ENCODE measurements around the gene NEURL2. TPM values are rescaled to one million over a fixed set of nuclear protein-coding genes. Genes with fewer than 3 reads are reported as not detected.
"Not testable (repeated sequence)": the region's sequence is repeated elsewhere in the genome, so short reads cannot be mapped to it uniquely, and the experiment has no call there.

NEURL2 gene
- total RNA-seq, 1 donor from 2014 or later, result 7.9 TPM

- no peaks in the 10 kb centered on the region for H3K27me3 ChIP-seq (ENCODE audit: control insufficient read depth, insufficient read depth, low read length)
- H3K4me3 ChIP-seq (ENCODE audit: low read depth, low read length), result no peak overlapping the region
- no peaks in the 10 kb centered on the region for H3K36me3 ChIP-seq (ENCODE audit: control insufficient read depth, insufficient read depth, low read length)
- TF ChIP-seq CTCF (IDR thresholded peaks at IDR 0.05; ENCODE audit: insufficient read depth, low read length, poor library complexity, severe bottlenecking), result no peak
- no peak for DNase-seq (ENCODE audit: low read depth)
Measured at GRCh38 chr20:45883100-45883469, 7.9 kb downstream of the NEURL2 start.

GRCh38 chr20:45882469-45883099 lies 8.4 kb downstream of the NEURL2 start:
- Histone ChIP-seq H3K36me3 (ENCODE audit: control insufficient read depth, insufficient read depth, low read length) (no peaks in the 10 kb centered on the region), H3K4me3 (ENCODE audit: low read depth, low read length) (no peak overlapping the region), H3K27me3 (ENCODE audit: control insufficient read depth, insufficient read depth, low read length) (no peaks in the 10 kb centered on the region)
- no peak for TF ChIP-seq CTCF (IDR thresholded peaks at IDR 0.05; ENCODE audit: insufficient read depth, low read length, poor library complexity, severe bottlenecking)
- DNase-seq (ENCODE audit: low read depth), result no peak

GRCh38 chr20:45880988-45881788 lies 9.8 kb downstream of the NEURL2 start, which contains the start of gene ZSWIM1:
Gene ZSWIM1, plus strand, starts transcription at chr20:45881227. Its CDS starts 1,366 bp downstream, at chr20:45882593.
- Histone ChIP-seq H3K36me3 (ENCODE audit: control insufficient read depth, insufficient read depth, low read length) (no peaks in the 10 kb centered on the region), H3K27me3 (ENCODE audit: control insufficient read depth, insufficient read depth, low read length) (no peaks in the 10 kb centered on the region), H3K4me3 (ENCODE audit: low read depth, low read length) (peak within 1 kb of the TSS; percentile 87)
- peak; percentile 97 for DNase-seq (ENCODE audit: low read depth)
- no peak for TF ChIP-seq CTCF (IDR thresholded peaks at IDR 0.05; ENCODE audit: insufficient read depth, low read length, poor library complexity, severe bottlenecking)

GRCh38 chr20:45878076-45878761 lies 12.8 kb downstream of the NEURL2 start:
- no peak for DNase-seq (ENCODE audit: low read depth)
- TF ChIP-seq CTCF (IDR thresholded peaks at IDR 0.05; ENCODE audit: insufficient read depth, low read length, poor library complexity, severe bottlenecking), result no peak
- no peaks in the 10 kb centered on the region for H3K36me3 ChIP-seq (ENCODE audit: control insufficient read depth, insufficient read depth, low read length)
- H3K4me3 ChIP-seq (ENCODE audit: low read depth, low read length), result no peak overlapping the region
- H3K27me3 ChIP-seq (ENCODE audit: control insufficient read depth, insufficient read depth, low read length), result no peaks in the 10 kb centered on the region

GRCh38 chr20:45874576-45874975 lies 16.4 kb downstream of the NEURL2 start:
- no peak for TF ChIP-seq CTCF (IDR thresholded peaks at IDR 0.05; ENCODE audit: insufficient read depth, low read length, poor library complexity, severe bottlenecking)
- Histone ChIP-seq H3K36me3 (ENCODE audit: control insufficient read depth, insufficient read depth, low read length) (no peaks in the 10 kb centered on the region), H3K27me3 (ENCODE audit: control insufficient read depth, insufficient read depth, low read length) (no peaks in the 10 kb centered on the region), H3K4me3 (ENCODE audit: low read depth, low read length) (no peak overlapping the region)
- DNase-seq (ENCODE audit: low read depth), result no peak

GRCh38 chr20:45874104-45874481 lies 16.9 kb downstream of the NEURL2 start:
- H3K4me3 ChIP-seq (ENCODE audit: low read depth, low read length); DNase-seq (ENCODE audit: low read depth); H3K27me3 ChIP-seq (ENCODE audit: control insufficient read depth, insufficient read depth, low read length); H3K36me3 ChIP-seq (ENCODE audit: control insufficient read depth, insufficient read depth, low read length): not testable (repeated sequence)
